ENCODE results near the gene APOC3.

APOC3 gene

GRCh38 chr11:116865696-116866095, 36.0 kb downstream of the APOC3 start:
- no peak for TF ChIP-seq CTCF (IDR thresholded peaks at IDR 0.05; ENCODE audit: insufficient read depth, low read depth, low read length, missing control alignments)

GRCh38 chr11:116866804-116867455, 37.2 kb downstream of the APOC3 start:
- no peak for DNase-seq (ENCODE audit: low read depth)
- TF ChIP-seq CTCF (IDR thresholded peaks at IDR 0.05; ENCODE audit: insufficient read depth, low read depth, low read length, missing control alignments) = no peak
- H3K4me3 ChIP-seq (ENCODE audit: low read length) = no peak overlapping the region

More at GRCh38 chr11:116865696-116866095, 36.0 kb downstream of the APOC3 start:
- DNase-seq (ENCODE audit: low read depth) = no peak
- H3K4me3 ChIP-seq (ENCODE audit: low read length) = no peak overlapping the region

GRCh38 chr11:116867619-116868018, 37.9 kb downstream of the APOC3 start:
- H3K4me3 ChIP-seq (ENCODE audit: low read length) = no peak overlapping the region
- DNase-seq (ENCODE audit: low read depth) = no peak
- TF ChIP-seq CTCF (IDR thresholded peaks at IDR 0.05; ENCODE audit: insufficient read depth, low read depth, low read length, missing control alignments) = no peak

GRCh38 chr11:116868066-116868465, 38.4 kb downstream of the APOC3 start:
- TF ChIP-seq CTCF (IDR thresholded peaks at IDR 0.05; ENCODE audit: insufficient read depth, low read depth, low read length, missing control alignments) = no peak
- no peak for DNase-seq (ENCODE audit: low read depth)
- H3K4me3 ChIP-seq (ENCODE audit: low read length) = no peak overlapping the region

- H3K4me3 ChIP-seq (ENCODE audit: low read length) = no peak overlapping the region
- no peak for TF ChIP-seq CTCF (IDR thresholded peaks at IDR 0.05; ENCODE audit: insufficient read depth, low read depth, low read length, missing control alignments)
- no peak for DNase-seq (ENCODE audit: low read depth)
Measured at GRCh38 chr11:116869610-116870009, 39.9 kb downstream of the APOC3 start.

GRCh38 chr11:116870054-116870453, 40.3 kb downstream of the APOC3 start:
- DNase-seq (ENCODE audit: low read depth) = no peak
- H3K4me3 ChIP-seq (ENCODE audit: low read length) = no peak overlapping the region
- TF ChIP-seq CTCF (IDR thresholded peaks at IDR 0.05; ENCODE audit: insufficient read depth, low read depth, low read length, missing control alignments) = no peak

GRCh38 chr11:116871248-116871647, 41.5 kb downstream of the APOC3 start:
- peak; percentile 83 for DNase-seq (ENCODE audit: low read depth)
- H3K4me3 ChIP-seq (ENCODE audit: low read length) = no peak overlapping the region
- no peak for TF ChIP-seq CTCF (IDR thresholded peaks at IDR 0.05; ENCODE audit: insufficient read depth, low read depth, low read length, missing control alignments)

Data from epithelial cell of esophagus (primary cell).